Measurements from ENCODE around the gene TRIM33. TPM values are rescaled to one million over a fixed set of nuclear protein-coding genes. Genes with fewer than 3 reads are reported as not detected.
"Not testable (repeated sequence)": the region's sequence is repeated elsewhere in the genome, so short reads cannot be mapped to it uniquely, and the experiment has no call there.

TRIM33 gene
- total RNA-seq, 4 donors from 2014 or later = 17.1 to 33.0 (median 25.3) TPM

GRCh38 chr1:114379358-114379757 lies 131.6 kb downstream of the TRIM33 start:
- DNase-seq = no peak
- no peaks in the 10 kb centered on the region for H3K27me3 ChIP-seq
- intact Hi-C loops (cut with DNase I; ENCODE audit: low total_unique reads) = no loop called here
- H3K27ac ChIP-seq = no peak overlapping the region
- H3K9me3 ChIP-seq = peaks cover 0 to 4% (median 0%) of the 10 kb centered on the region in 3 donors
- no peaks in the 10 kb centered on the region for H3K36me3 ChIP-seq
- in situ Hi-C loops (cut with MboI; ENCODE audit: low sequenced_read_pairs in 4 of 4) = no loop called here
- TF ChIP-seq CTCF (IDR thresholded peaks at IDR 0.05 in 4 of 5, conservative IDR thresholded peaks at IDR 0.05 in 1 of 5) = no peak
- no peak for TF ChIP-seq POLR2A (IDR thresholded peaks at IDR 0.05)
- H3K4me1 ChIP-seq = no peaks in the 10 kb centered on the region
- H3K4me3 ChIP-seq = no peak overlapping the region
- no peak for ATAC-seq

- Histone ChIP-seq H3K9me3 (peaks cover 0 to 4% (median 0%) of the 10 kb centered on the region in 3 donors), H3K27me3 (no peaks in the 10 kb centered on the region), H3K36me3 (no peaks in the 10 kb centered on the region), H3K27ac (no peak overlapping the region), H3K4me3 (no peak overlapping the region), H3K4me1 (no peaks in the 10 kb centered on the region)
- no peak for TF ChIP-seq CTCF (IDR thresholded peaks at IDR 0.05 in 4 of 5, conservative IDR thresholded peaks at IDR 0.05 in 1 of 5)
- TF ChIP-seq POLR2A (IDR thresholded peaks at IDR 0.05) = no peak
- DNase-seq (no peak), ATAC-seq (no peak)
- in situ Hi-C loops (cut with MboI; ENCODE audit: low sequenced_read_pairs in 4 of 4) (no loop called here), intact Hi-C loops (cut with DNase I; ENCODE audit: low total_unique reads) (no loop called here)
Observed at GRCh38 chr1:114377356-114377755, 133.6 kb downstream of the TRIM33 start.

GRCh38 chr1:114369930-114370329 lies 141.1 kb downstream of the TRIM33 start:
- in situ Hi-C loops (cut with MboI; ENCODE audit: low sequenced_read_pairs in 4 of 4) (no loop called here), intact Hi-C loops (cut with DNase I; ENCODE audit: low total_unique reads) (no loop called here)
- H3K4me3 ChIP-seq = no peak overlapping the region
- no peaks in the 10 kb centered on the region for H3K36me3 ChIP-seq
- TF ChIP-seq POLR2A (IDR thresholded peaks at IDR 0.05) (no peak), CTCF (IDR thresholded peaks at IDR 0.05 in 4 of 5, conservative IDR thresholded peaks at IDR 0.05 in 1 of 5) (no peak)
- no peaks in the 10 kb centered on the region for H3K27me3 ChIP-seq
- no peak for DNase-seq
- no peak overlapping the region for H3K27ac ChIP-seq
- no peaks in the 10 kb centered on the region for H3K9me3 ChIP-seq
- no peaks in the 10 kb centered on the region for H3K4me1 ChIP-seq
- ATAC-seq = no peak

- H3K27ac ChIP-seq; DNase-seq; H3K4me3 ChIP-seq; H3K36me3 ChIP-seq; intact Hi-C loops (cut with DNase I; ENCODE audit: low total_unique reads); H3K4me1 ChIP-seq; ATAC-seq; H3K9me3 ChIP-seq; H3K27me3 ChIP-seq; in situ Hi-C loops (cut with MboI; ENCODE audit: low sequenced_read_pairs in 4 of 4): not testable (repeated sequence)
Observed at GRCh38 chr1:114369266-114369919, 141.6 kb downstream of the TRIM33 start.

GRCh38 chr1:114368560-114369255 lies 142.3 kb downstream of the TRIM33 start:
- in situ Hi-C loops (cut with MboI; ENCODE audit: low sequenced_read_pairs in 4 of 4) (no loop called here), intact Hi-C loops (cut with DNase I; ENCODE audit: low total_unique reads) (no loop called here)
- Histone ChIP-seq H3K27ac (no peak overlapping the region), H3K9me3 (no peaks in the 10 kb centered on the region), H3K4me1 (no peaks in the 10 kb centered on the region), H3K36me3 (no peaks in the 10 kb centered on the region), H3K4me3 (no peak overlapping the region), H3K27me3 (no peaks in the 10 kb centered on the region)
- DNase-seq (no peak), ATAC-seq (no peak)
- no peak for TF ChIP-seq CTCF (IDR thresholded peaks at IDR 0.05 in 4 of 5, conservative IDR thresholded peaks at IDR 0.05 in 1 of 5)
- no peak for TF ChIP-seq POLR2A (IDR thresholded peaks at IDR 0.05)
